ENCODE data around the gene AHRR.
"Not testable (repeated sequence)": the region's sequence is repeated elsewhere in the genome, so short reads cannot be mapped to it uniquely, and the experiment has no call there.

AHRR gene

GRCh38 chr5:377326-377981 lies 55.9 kb downstream of the AHRR start:
- no peak overlapping the region for H3K4me3 ChIP-seq (ENCODE audit: low read depth, low read length)
- DNase-seq (ENCODE audit: low read depth) = no peak
- TF ChIP-seq, protein P1, sequence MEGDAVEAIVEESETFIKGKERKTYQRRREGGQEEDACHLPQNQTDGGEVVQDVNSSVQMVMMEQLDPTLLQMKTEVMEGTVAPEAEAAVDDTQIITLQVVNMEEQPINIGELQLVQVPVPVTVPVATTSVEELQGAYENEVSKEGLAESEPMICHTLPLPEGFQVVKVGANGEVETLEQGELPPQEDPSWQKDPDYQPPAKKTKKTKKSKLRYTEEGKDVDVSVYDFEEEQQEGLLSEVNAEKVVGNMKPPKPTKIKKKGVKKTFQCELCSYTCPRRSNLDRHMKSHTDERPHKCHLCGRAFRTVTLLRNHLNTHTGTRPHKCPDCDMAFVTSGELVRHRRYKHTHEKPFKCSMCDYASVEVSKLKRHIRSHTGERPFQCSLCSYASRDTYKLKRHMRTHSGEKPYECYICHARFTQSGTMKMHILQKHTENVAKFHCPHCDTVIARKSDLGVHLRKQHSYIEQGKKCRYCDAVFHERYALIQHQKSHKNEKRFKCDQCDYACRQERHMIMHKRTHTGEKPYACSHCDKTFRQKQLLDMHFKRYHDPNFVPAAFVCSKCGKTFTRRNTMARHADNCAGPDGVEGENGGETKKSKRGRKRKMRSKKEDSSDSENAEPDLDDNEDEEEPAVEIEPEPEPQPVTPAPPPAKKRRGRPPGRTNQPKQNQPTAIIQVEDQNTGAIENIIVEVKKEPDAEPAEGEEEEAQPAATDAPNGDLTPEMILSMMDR (IDR thresholded peaks at IDR 0.05; ENCODE audit: control insufficient read depth, extremely low read depth, insufficient read depth) = no peak

GRCh38 chr5:378301-378891 lies 56.9 kb downstream of the AHRR start:
- DNase-seq (ENCODE audit: low read depth) = no peak
- TF ChIP-seq, protein P1 (IDR thresholded peaks at IDR 0.05; ENCODE audit: control insufficient read depth, extremely low read depth, insufficient read depth) = no peak
- H3K4me3 ChIP-seq (ENCODE audit: low read depth, low read length) = no peak overlapping the region

GRCh38 chr5:378976-379742 lies 57.6 kb downstream of the AHRR start:
- TF ChIP-seq, protein P1 (IDR thresholded peaks at IDR 0.05; ENCODE audit: control insufficient read depth, extremely low read depth, insufficient read depth) = no peak
- no peak overlapping the region for H3K4me3 ChIP-seq (ENCODE audit: low read depth, low read length)
- DNase-seq (ENCODE audit: low read depth) = no peak

- no peak overlapping the region for H3K4me3 ChIP-seq (ENCODE audit: low read depth, low read length)
- no peak for DNase-seq (ENCODE audit: low read depth)
- TF ChIP-seq, protein P1 (IDR thresholded peaks at IDR 0.05; ENCODE audit: control insufficient read depth, extremely low read depth, insufficient read depth) = no peak
Measured at GRCh38 chr5:380701-381309, 59.3 kb downstream of the AHRR start.

DNA sequence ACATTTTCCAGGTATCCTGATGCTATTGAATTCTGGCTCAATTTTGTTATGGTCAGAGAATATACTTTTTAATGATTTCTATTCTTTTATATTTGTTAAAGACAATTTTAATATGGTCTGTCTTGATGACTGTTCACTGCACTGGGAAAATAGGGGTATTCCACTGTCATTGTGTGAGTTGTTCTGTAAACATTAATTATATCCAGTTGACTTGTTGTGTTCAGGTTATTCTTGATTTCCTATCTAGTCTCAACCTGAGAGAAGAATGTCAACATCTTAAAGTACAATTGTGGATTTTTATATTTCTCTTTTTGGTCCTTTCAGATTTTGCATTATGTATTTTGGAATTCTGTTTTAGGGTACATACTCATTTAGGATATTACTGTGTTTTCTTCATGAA lies 61.6 kb downstream of the AHRR start:
- no peak overlapping the region for H3K4me3 ChIP-seq (ENCODE audit: low read depth, low read length)
- DNase-seq (ENCODE audit: low read depth) = no peak
- TF ChIP-seq, protein P1 (IDR thresholded peaks at IDR 0.05; ENCODE audit: control insufficient read depth, extremely low read depth, insufficient read depth) = no peak

DNA sequence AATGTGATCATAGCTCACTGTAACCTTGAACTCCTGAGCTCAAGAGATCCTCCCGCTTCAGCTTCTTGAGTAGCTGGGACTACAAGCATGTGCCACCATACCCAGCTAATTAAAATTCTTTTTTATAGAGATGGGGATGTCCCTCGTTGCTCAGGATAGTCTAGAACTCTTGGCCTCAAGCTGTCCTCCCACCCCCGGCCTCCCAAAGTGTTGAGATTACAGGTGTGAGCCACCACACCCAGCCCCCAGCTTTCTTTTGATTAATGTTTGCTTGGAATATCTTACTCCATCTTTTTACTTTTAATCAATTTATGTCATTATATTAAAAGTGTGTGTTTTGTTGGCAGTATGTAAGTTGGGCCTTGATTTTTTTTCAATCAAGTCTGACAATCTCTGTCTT lies 62.1 kb downstream of the AHRR start:
- TF ChIP-seq, protein P1 (IDR thresholded peaks at IDR 0.05; ENCODE audit: control insufficient read depth, extremely low read depth, insufficient read depth) = no peak
- no peak for DNase-seq (ENCODE audit: low read depth)
- no peak overlapping the region for H3K4me3 ChIP-seq (ENCODE audit: low read depth, low read length)

- DNase-seq (ENCODE audit: low read depth); H3K4me3 ChIP-seq (ENCODE audit: low read depth, low read length): not testable (repeated sequence)
Measured at GRCh38 chr5:384576-384975, 63.1 kb downstream of the AHRR start.

Data from LNCaP clone FGC (cell line).